Body of pancreas (tissue), 4 donors: Measurements from ENCODE around the gene HOXA13. TPM values are rescaled to one million over a fixed set of nuclear protein-coding genes. Genes with fewer than 3 reads are reported as not detected.
A peak's percentile ranks its signal among the peaks of the same experiment; 100 is the strongest.

Experiments used
- ATAC-seq: fragments of 150-250 bp; one replicate; pipeline ENCODE4 v1.9.1; 2016
- DNase-seq, 4 donors: peaks; one replicate each; pipeline ENCODE4 v3.0.0-alpha.2; 2019
- H3K27ac ChIP-seq, 4 donors: fragments of 200-600 bp; sonication (generic); 1 replicate in 3 of 4; 2 replicates in 1 of 4; pipeline versions ENCODE4 v1.5.1 to v1.6.1; 2016 to 2019; ENCODE audit warnings: mild to moderate bottlenecking in 1 of 4, mixed read lengths in 1 of 4, moderate library complexity in 1 of 4
- H3K27me3 ChIP-seq, 2 donors: fragments of 200-600 bp; sonication (generic); one replicate each; pipeline ENCODE4 v1.6.0; 2016; ENCODE audit warnings: mild to moderate bottlenecking in 1 of 2
- H3K36me3 ChIP-seq, 2 donors: fragments of 200-600 bp; sonication (generic); replicated peaks in 1 of 2; 2 replicates each; pipeline ENCODE4 v1.5.1; 2016; ENCODE audit warnings: low read depth in 2 of 2; ENCODE audit not compliant: insufficient read depth in 1 of 2
- H3K4me1 ChIP-seq: fragments of 200-600 bp; sonication (generic); one replicate; pipeline ENCODE4 v1.6.0; 2016
- H3K4me3 ChIP-seq, 2 donors: fragments of 200-600 bp; sonication (generic); 1 replicate in 1 of 2; 2 replicates in 1 of 2; pipeline ENCODE4 v1.5.1; 2016 to 2019
- H3K9me3 ChIP-seq, 3 donors: fragments of 200-600 bp; sonication (generic); 1 replicate in 2 of 3; 2 replicates in 1 of 3; pipeline ENCODE4 v1.5.1; 2016
- CTCF ChIP-seq, 7 experiments: fragments of 450-650 bp in 4 of 7; fragments of 200-600 bp in 3 of 7; sonication (generic) in 3 of 7; IDR thresholded peaks; one replicate each; pipeline ENCODE4 v1.5.1; 2016 to 2019; ENCODE audit warnings: antibody characterized with exemption in 7 of 7
- POLR2A ChIP-seq, 3 donors: fragments of 450-650 bp; IDR thresholded peaks; one replicate each; pipeline ENCODE4 v1.6.1; 2016; ENCODE audit warnings: antibody characterized with exemption in 3 of 3, mild to moderate bottlenecking in 2 of 3
- WGBS, 2 donors: methylation state at CpG; one replicate each; pipeline ENCODE4 v1.1.5; 2017; 5-methylcytosine and 5-hydroxymethylcytosine counted together
- intact Hi-C: fragments of 100-400 bp; cut with DNase I; formaldehyde crosslinking; loops from one replicate; pipeline ENCODE4 v1.15.1; 2023
- total RNA-seq, 2 donors: library from RNA; depleted of rRNA; stranded (reverse); fragments of >200 nt; gene quantifications; one replicate each; pipeline ENCODE4 v1.1.0, GENCODE V29; 2016

Gene HOXA13
- total RNA-seq, 2 donors from 2014 or later = not detected

- WGBS, 2 donors = 8 to 14% methylated on average over 41 to 56 of the region's 56 CpGs
- intact Hi-C loops = no loop called here
- H3K4me1 ChIP-seq = peaks cover 32% of the 10 kb centered on the region
- peaks cover 7 to 81% of the 10 kb centered on the region in 2 donors for H3K27me3 ChIP-seq
- no peaks in the 10 kb centered on the region for H3K9me3 ChIP-seq
- TF ChIP-seq CTCF (IDR thresholded peaks at IDR 0.05) (peak; percentile 40 to 79 (median 55)), POLR2A (IDR thresholded peaks at IDR 0.05) (no peak)
- H3K27ac ChIP-seq = no peak overlapping the region
- DNase-seq = peak; percentile 39 to 55 (median 43)
- peak; percentile 60 for ATAC-seq
- H3K36me3 ChIP-seq = no peaks in the 10 kb centered on the region
- no peak overlapping the region for H3K4me3 ChIP-seq
Observed at GRCh38 chr7:27179503-27180430, 20.1 kb downstream of the HOXA13 start.

GRCh38 chr7:27179030-27179429, 20.9 kb downstream of the HOXA13 start:
- Histone ChIP-seq H3K27ac (no peak overlapping the region), H3K27me3 (peaks cover 2 to 81% of the 10 kb centered on the region in 2 donors), H3K9me3 (no peaks in the 10 kb centered on the region), H3K4me3 (no peak overlapping the region), H3K4me1 (peaks cover 30% of the 10 kb centered on the region), H3K36me3 (no peaks in the 10 kb centered on the region)
- intact Hi-C loops = no loop called here
- 22 to 27% methylated on average over 14 of the region's 14 CpGs for WGBS, 2 donors
- DNase-seq = peak in 2 of 4 donors; percentile 0 to 4
- TF ChIP-seq POLR2A (IDR thresholded peaks at IDR 0.05) (no peak), CTCF (IDR thresholded peaks at IDR 0.05) (no peak)
- ATAC-seq = no peak

GRCh38 chr7:27178366-27178765, 21.5 kb downstream of the HOXA13 start:
- Histone ChIP-seq H3K9me3 (no peaks in the 10 kb centered on the region), H3K4me3 (no peak overlapping the region), H3K27me3 (peaks cover 4 to 81% of the 10 kb centered on the region in 2 donors), H3K36me3 (no peaks in the 10 kb centered on the region), H3K4me1 (peaks cover 30% of the 10 kb centered on the region), H3K27ac (no peak overlapping the region)
- TF ChIP-seq CTCF (IDR thresholded peaks at IDR 0.05) = no peak
- no peak for TF ChIP-seq POLR2A (IDR thresholded peaks at IDR 0.05)
- 63 to 65% methylated on average over 6 of the region's 6 CpGs for WGBS, 2 donors
- no peak for ATAC-seq
- DNase-seq = no peak
- intact Hi-C loops = no loop called here

GRCh38 chr7:27177795-27178320, 22.0 kb downstream of the HOXA13 start:
- Histone ChIP-seq H3K27ac (no peak overlapping the region), H3K36me3 (no peaks in the 10 kb centered on the region), H3K4me3 (no peak overlapping the region), H3K9me3 (no peaks in the 10 kb centered on the region), H3K27me3 (peaks cover 5 to 81% of the 10 kb centered on the region in 2 donors), H3K4me1 (peaks cover 30% of the 10 kb centered on the region)
- DNase-seq = no peak
- 68 to 74% methylated on average over 5 of the region's 5 CpGs for WGBS, 2 donors
- intact Hi-C loops = no loop called here
- TF ChIP-seq POLR2A (IDR thresholded peaks at IDR 0.05) (no peak), CTCF (IDR thresholded peaks at IDR 0.05) (no peak)
- no peak for ATAC-seq
